CD4-positive, alpha-beta T cell treated with Interleukin-17A for 1 hour (primary cell): ENCODE results near the gene C3orf80.
"Not testable (repeated sequence)": the region's sequence is repeated elsewhere in the genome, so short reads cannot be mapped to it uniquely, and the experiment has no call there.

Experiments used
- DNase-seq: peaks from one replicate; pipeline ENCODE4 v3.0.0-alpha.2; 2020

C3orf80 gene

DNA sequence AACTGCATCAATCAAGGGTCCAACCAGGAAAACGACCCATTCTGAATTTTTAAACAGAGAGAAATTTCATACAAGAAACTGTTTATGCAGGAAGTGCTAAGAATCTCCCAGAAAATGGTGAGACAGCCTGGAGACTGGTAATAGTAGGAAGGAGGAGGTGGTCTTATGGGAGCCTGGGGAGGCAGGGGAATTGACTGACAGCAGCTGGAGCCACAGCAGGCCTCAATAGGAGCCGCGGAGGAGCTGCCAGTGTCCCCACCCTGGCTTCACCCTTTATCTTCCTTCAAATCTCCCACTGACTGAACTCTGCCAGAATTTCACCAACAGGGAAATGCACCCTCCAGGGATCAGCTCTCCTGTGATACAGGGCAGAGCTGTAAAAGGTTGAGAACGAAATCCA lies 7.5 kb upstream of the C3orf80 start:
- no peak for DNase-seq

DNA sequence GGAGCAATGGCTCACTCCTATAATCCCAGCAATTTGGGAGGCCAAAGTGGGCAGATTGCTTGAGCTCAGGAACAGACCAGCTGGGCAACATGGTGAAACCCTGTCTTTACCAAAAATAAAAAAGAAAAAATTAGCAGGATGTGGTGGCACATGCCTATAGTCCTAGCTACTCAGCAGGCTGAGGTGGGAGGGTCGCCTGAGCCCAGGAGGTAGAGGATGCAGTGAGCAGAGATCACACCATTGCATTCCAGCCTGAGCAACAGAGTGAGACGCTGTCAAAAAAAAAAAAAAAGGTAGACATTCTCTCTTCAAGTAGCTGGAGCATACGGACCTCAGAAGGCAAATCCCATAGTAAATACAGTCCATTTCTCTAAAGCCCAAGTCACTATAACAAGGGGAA lies 7.1 kb upstream of the C3orf80 start:
- DNase-seq: no peak

DNA sequence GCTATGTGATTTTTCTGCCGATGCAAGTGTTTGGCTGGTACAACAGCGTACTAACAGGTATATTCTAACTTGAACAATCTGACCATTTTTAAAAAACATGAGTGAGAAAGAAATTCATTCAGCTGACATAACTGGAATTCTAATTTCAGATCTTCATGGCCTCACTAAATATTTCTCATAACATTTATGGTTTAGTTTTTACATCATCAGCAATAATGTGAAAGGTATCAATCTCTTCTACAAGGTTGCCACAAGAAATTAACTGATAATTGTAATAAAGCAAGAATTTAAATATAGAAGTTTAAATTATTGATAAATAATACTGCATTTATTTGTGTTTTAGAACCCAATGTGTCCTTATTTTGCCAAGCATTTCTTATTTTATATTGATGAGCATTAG lies 5.2 kb upstream of the C3orf80 start:
- DNase-seq: no peak

DNA sequence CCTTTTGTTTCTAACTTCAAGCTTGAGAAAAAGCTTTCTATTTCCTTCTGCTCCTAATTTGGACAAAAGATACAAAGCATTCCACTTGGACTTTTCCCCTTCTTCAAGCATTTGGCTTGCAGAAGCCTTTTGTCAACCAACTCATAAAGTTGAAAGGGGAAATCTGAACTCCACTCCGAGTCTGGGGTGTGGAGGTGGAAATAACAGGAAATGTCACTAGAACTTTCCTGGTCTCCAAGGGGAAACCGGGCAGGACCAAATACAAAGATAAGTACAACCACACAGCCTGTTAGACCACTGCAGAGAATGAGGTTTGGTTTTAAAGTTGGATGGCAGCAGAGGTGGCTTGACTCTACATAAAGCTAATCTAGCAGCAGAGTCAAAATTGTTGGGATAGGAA lies 4.2 kb upstream of the C3orf80 start:
- no peak for DNase-seq

DNA sequence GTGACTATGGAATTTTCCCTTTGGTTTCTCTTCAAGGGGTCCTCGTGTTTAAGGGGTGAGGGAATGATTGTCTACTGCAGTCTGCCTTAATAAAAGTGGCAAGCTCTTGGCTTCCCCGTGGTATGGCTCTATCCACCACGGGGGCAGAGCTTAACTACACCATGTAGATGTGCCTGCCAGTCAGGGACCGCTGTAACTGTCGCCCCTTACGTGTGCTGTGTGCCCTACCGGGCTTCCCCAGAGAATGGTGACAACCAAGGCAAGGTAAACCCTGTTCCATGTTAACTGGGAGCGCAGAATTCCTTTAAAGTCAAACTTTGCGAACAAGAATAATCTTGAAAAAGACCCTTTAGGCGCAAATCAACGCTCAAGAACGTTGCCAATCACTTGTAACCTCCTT lies 966 bp upstream of the C3orf80 start:
- no peak for DNase-seq

DNA sequence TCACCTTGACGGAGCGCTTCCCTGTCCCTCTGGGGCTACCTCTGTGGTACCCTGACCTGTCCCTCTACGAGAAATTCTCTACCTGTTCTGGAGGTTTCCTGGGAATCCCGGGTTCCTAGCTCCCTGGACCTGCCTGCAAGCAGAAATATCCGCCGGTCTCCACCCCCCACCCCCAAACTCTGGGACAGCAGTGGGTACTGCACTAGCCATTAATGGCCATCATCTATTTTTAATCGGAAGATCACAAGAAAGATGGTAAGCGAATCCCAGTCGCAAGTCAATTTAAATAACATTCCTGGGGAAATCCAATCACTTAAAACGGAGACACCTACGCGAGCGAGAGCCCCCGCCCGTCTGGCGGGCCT lies 429 bp upstream of the C3orf80 start:
- DNase-seq: no peak

DNA sequence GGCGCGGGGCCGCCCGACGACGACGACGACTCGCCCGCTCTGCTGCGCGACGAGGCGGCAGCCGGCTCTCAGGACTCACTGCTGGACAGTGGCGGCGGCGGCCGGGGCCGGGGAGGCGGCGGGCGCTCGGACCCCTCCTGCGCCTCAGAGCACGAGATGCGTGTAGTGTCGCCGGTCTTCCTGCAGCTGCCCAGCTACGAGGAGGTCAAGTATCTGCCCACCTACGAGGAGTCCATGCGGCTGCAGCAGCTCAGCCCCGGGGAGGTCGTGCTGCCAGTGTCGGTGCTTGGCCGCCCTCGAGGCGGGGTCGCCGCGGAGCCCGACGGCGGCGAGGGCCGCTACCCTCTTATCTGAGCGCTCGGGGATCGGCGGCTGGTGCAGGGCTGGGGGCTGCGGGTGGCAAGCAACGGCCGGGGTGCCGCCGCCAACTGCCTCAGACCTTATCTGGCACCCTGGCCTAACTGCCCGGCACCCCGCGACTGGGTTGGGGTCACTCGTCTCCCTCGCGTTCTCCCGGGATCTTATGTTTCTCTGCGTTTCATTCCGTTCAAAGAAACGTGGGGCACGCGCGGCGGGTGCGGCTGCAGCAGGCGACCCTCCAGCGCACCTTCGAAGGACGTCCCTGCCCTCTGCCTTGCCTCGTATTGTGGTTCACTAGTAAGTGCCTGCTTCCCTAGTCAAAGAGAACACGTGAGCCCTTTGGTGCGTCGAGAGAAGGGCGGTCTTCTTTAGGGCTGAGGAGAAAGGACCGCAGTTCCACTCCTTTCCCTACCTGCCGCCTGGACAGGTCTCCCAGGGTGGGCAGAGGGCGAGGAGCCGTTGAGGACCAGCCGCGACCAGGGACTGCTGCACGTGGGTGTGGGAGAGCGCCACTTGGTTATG lies 1.0 kb downstream of the C3orf80 start:
- DNase-seq: no peak

DNA sequence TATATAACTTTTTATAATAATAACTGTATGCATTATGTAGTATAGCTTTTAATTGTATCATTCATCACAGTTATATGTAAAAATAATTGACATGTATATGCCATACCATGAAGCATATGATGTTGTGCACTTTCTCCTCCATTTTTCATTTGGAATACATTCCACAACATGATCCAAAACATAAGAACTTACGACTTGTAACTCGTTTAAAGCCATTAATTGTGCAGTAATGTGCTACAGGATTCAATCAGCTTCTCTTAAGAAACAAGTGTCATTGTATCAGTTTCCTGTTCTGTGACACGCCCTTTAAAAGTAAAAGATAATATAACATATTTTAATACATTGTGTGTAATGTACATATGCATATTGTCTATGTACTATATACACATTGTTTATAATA lies 2.2 kb downstream of the C3orf80 start:
- DNase-seq: no peak

DNA sequence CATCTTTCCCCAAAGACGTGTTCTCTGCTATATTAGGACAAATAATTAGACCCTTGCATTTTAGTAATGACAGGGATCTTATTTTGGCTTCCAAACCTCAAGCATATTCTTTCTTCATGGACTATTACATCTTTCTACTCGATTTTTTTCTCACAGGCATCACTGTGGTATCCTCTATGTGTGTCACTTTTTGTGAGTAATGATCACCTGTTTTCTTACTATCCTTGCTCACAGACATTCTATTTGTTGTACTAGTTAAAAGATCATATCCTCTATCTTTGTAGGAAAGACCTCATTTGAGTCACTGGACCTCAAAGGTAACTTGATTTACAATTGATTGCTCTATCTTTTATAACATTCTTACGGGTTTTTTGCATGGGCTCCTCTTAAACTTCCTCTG lies 6.8 kb downstream of the C3orf80 start:
- no peak for DNase-seq

DNA sequence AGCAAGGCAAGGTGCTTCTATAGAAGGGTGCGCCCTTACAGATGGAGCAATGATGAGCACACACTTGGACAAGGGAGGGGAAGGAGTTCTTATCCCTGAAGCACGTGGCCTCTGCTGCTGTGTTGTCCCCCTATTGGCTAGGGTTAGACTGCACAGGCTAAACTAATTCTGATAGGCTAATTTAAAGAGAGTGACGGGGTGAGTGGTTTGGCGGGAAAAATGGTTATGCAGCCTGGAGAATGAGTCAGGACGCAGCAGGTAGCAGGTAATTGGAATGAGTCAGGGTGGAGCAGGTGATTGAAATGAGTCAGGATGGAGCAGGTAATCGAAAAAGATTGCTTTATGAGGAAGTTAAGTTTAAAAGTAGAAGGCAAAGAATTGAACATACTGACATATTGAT lies 15.5 kb downstream of the C3orf80 start:
- not testable (repeated sequence) for DNase-seq

DNA sequence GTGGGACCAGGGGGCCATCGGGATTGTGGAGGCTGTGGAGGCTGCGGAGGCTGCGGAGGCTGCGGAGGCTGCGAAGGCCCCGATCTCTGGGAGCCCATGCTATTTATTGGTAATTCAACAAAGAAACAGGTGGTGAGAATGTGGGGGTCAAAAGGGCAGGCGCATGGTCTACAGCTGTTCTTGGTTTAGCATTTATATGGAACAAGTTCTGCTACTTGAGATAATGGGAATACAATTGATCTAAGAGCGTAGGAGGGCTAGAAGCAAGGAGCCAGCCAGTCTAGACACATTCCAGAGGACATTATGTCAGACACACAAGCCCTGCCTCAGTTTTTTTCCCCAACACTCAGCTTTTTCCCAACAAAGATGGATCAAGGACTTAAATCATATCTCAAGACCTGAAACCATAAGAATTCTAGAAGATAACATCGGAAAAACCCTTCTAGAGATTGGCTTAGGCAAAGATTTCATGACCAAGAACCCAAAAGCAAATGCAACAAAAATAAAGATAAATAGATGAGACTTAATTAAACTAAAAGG lies 20.1 kb downstream of the C3orf80 start:
- no peak for DNase-seq

DNA sequence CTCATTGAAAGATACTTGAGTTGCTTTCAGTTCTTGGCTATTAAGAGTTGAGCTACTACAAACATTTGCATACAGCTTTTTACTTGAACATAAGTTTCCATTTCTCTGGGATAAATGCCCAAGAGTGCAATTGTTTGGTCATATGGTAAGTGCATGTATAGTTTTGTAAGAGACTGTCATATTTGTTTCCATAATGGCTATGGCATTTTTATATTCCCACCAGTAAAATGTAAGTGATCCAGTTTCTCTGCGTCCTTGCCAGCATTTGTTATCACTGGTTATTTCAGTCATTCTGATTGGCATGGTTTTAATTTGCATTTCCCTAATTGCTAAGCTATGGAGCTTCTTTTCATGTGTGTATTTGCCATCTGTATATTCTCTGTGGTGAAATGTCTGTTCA lies 22.5 kb downstream of the C3orf80 start:
- no peak for DNase-seq

DNA sequence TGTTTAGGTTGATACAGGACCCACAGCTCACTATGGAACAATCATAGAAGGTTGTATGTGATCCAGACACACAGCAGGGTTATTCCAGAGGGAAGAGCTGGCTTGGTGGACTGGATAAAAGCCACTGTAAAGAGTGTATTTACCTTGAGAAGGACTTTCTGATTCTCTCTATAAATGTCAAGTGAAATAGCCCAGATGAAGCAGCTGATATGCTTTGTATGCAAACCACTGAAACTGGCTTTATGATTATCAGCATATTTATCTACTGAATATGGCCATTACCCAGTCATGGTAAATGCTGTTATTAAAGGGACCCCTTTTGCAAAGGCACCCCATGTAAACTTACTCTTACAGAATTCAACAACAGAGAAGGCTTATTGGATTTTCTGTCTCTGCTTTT lies 28.1 kb downstream of the C3orf80 start:
- DNase-seq: no peak

DNA sequence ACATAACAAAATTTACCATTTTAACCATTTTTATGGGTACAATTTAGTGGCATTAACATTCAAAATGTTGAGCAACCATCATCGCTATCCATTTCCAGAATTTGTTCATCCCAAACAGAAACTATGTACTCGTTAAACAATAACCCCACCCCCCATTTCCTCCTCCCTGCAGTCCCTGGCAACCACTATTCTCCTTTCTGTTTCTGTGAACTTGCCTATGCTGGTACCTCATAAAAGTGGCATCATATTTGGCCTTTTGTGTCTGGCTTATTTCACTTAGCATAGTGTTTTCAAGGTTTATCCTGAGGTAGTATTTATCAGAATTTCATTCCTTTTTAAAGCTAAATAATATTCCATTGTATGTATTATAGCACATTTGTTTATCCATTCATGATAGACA lies 32.4 kb downstream of the C3orf80 start:
- no peak for DNase-seq

DNA sequence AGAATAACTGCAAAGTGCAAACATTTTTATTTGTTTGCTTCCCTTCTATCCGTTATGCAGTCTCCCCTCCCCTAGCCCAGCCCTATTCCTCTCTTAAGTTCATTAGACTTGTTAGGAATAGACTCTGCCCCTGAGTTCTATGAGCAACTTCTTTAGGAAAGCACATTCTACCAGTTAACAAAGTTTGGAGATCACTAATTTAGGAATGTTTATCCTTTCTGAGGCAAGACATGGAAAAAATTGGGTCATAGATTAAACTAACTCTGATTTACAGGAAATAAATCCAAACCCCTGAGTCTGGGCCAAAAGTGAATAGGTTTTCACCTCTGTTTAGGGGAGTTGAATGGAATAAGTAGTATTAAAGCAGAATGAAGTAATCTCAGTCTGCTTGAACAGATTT lies 34.4 kb downstream of the C3orf80 start:
- DNase-seq: no peak

DNA sequence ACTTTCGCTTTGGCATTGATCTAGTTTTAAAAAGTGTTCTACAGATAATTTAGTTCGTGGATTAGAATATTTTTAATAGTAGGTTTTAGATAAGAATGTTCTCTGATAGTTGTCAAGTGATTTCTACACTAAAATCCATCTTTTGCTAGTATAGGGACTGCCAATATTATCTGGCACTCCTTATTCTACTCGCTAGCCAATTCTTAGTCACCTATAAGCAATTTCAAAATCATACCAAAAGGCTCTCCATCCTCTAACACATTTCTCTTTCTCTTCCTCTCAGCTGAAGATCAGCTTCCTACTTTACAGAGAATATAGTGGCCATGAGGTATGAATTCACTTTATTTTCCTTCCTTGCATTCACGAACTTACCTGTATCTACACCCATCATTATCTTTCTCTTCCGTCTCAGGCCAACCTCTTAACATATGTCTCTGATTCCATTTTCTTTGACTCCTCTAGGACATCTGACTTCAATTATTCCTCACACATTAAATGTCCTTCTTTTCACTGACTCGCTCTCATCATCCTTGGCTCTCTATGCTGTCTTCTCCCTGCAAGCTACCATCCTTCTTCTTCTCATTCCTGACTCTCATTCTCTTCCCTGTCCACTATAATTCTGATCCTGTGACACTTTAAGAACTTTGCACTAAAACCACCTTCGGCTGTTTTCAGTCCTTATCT lies 35.5 kb downstream of the C3orf80 start:
- no peak for DNase-seq

DNA sequence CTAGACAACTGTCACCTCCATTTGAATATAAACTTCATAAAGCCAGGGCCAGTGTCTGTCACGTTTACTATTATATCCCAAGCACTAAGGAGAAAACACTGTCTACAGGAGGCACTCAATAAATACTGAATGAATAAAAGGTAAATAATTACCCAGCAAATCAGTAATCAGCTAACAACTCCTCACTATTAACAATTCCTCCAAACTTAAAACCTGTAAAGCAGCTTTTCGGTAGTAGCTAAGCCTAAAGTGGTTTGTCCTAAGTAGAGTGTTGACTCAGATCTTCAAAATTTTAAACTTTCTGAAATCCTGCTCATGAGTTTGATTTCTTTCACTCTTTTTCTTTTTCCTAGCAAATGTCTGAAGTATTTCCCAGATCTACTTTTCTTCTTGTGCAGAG lies 39.9 kb downstream of the C3orf80 start:
- DNase-seq: no peak
